ENCODE results near the gene RASGRP1. TPM values are rescaled to one million over a fixed set of nuclear protein-coding genes. Genes with fewer than 3 reads are reported as not detected.
A peak's percentile ranks its signal among the peaks of the same experiment; 100 is the strongest.

Gene RASGRP1
- total RNA-seq, 1 experiment from 2014 or later: 0.85 TPM

DNA sequence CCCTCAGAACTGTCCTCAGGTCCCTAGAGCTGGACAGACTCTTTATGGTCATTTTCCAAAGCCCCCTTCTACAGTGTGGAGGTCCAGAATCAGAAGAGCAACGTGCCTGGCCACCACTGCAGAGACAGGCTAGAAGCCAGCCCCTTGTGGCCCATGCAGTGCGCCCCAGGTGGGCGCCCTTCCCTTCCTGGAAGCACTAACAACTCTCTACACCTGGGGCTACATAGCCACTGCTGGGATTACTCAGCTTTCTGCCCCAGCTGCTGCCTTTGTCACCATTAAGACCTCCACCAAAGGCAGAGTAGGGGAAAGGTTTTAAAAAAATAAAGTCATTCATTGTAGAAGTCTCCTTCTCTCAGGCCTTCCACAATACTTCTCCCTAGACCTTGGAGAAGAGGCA lies 2.3 kb downstream of the RASGRP1 start:
- TF ChIP-seq CTCF (conservative IDR thresholded peaks at IDR 0.05): 0 out of 3 replicates have a peak, but pooled peaks have one; percentile 12
- no peak overlapping the region for H2AK5ac ChIP-seq (ENCODE audit: insufficient read length, low read length)
- no peak overlapping the region for H3K14ac ChIP-seq (ENCODE audit: insufficient read depth, low read length)
- peak; percentile 56 for DNase-seq
- H3K27ac ChIP-seq (ENCODE audit: insufficient read length, low read depth, low read length): no peak overlapping the region
- no peak overlapping the region for H3K56ac ChIP-seq (ENCODE audit: insufficient read length, low read depth, low read length)
- no peaks in the 10 kb centered on the region for H3K9me3 ChIP-seq (ENCODE audit: control insufficient read depth, low read depth, low read length)
- H3K9ac ChIP-seq (ENCODE audit: extremely low read depth, insufficient read length, low read length): no peak overlapping the region
- no peak overlapping the region for H2BK15ac ChIP-seq (ENCODE audit: low read depth, low read length)
- no peak overlapping the region for H4K8ac ChIP-seq (replicated peaks; ENCODE audit: insufficient read length, low read depth, low read length)
- no peaks in the 10 kb centered on the region for H3K36me3 Mint-ChIP-seq (ENCODE audit: insufficient read depth in 1 of 3, low read depth in 3 of 3)
- no peak overlapping the region for H3K27ac Mint-ChIP-seq
- H3K4me3 Mint-ChIP-seq: no peak overlapping the region
- H4K20me1 ChIP-seq (ENCODE audit: control insufficient read depth, insufficient read depth, insufficient read length): no peaks in the 10 kb centered on the region
- no peak overlapping the region for H3K23ac ChIP-seq (ENCODE audit: insufficient read length, low read depth, low read length)
- H2AFZ ChIP-seq (ENCODE audit: low read length): no peak overlapping the region
- no peak overlapping the region for H2BK20ac ChIP-seq (ENCODE audit: low read depth, low read length, poor library complexity, severe bottlenecking)
- no CpG with 5 or more reads among the region's 3 CpGs for WGBS (ENCODE audit: extremely low coverage, insufficient read length, low lambda C conversion rate)
- H3K4me1 Mint-ChIP-seq: peaks cover 8 to 15% of the 10 kb centered on the region in 2 experiments
- H3K79me1 ChIP-seq (ENCODE audit: insufficient read depth, low read depth, low read length, poor library complexity, severe bottlenecking): no peaks in the 10 kb centered on the region
- H3T11ph ChIP-seq (ENCODE audit: low read length): no peak overlapping the region
- no peaks in the 10 kb centered on the region for H3K4me1 ChIP-seq (ENCODE audit: insufficient read depth, low read length)
- no peak overlapping the region for H2BK12ac ChIP-seq (ENCODE audit: insufficient read length, low read depth, low read length)
- no peak overlapping the region for H3K4me2 ChIP-seq (ENCODE audit: insufficient read depth, insufficient read length, low read length)
- no peak overlapping the region for H3K18ac ChIP-seq (ENCODE audit: insufficient read length, low read depth, low read length)
- no peak overlapping the region for H3K4ac ChIP-seq (ENCODE audit: low read depth, low read length)
- peaks cover 14% of the 10 kb centered on the region; the same call in 1 of the 2 replicates for H3K27me3 ChIP-seq (ENCODE audit: insufficient read depth, low read length)
- H4K5ac ChIP-seq (ENCODE audit: insufficient read length, low read depth, low read length): no peak overlapping the region
- H2BK120ac ChIP-seq (ENCODE audit: low read depth, low read length, poor library complexity, severe bottlenecking): no peak overlapping the region
- peaks cover 40% of the 10 kb centered on the region for H3K27me3 Mint-ChIP-seq (ENCODE audit: low read depth)
- no peaks in the 10 kb centered on the region for H3K79me2 ChIP-seq (ENCODE audit: insufficient read depth, low read length)
- H4K91ac ChIP-seq (ENCODE audit: insufficient read length, low read depth, low read length): no peak overlapping the region
- H3K23me2 ChIP-seq (ENCODE audit: insufficient read length, low read depth, low read length, poor library complexity, severe bottlenecking): peaks cover 3% of the 10 kb centered on the region
- H2BK5ac ChIP-seq (ENCODE audit: insufficient read length, low read length): no peak overlapping the region
- H3K9me3 Mint-ChIP-seq: no peaks in the 10 kb centered on the region
